Renal cortical epithelial cell (primary cell): Measurements from ENCODE around the gene IKZF3. TPM values are rescaled to one million over a fixed set of nuclear protein-coding genes. Genes with fewer than 3 reads are reported as not detected.
"Not testable (repeated sequence)": the region's sequence is repeated elsewhere in the genome, so short reads cannot be mapped to it uniquely, and the experiment has no call there.

Experiments used
- DNase-seq: peaks from one replicate; pipeline ENCODE4 v3.0.0-alpha.2; 2011; ENCODE audit warnings: low read depth
- total RNA-seq: library from RNA; depleted of rRNA; stranded (reverse); fragments of >200 nt; gene quantifications from 2 replicates; pipeline ENCODE4 v1.2.3, GENCODE V29; 2014

The IKZF3 gene
- total RNA-seq, 1 donor from 2014 or later, result under 0.01 TPM

GRCh38 chr17:39716879-39717536 lies 147.1 kb downstream of the IKZF3 start:
- no peak for DNase-seq

- no peak for DNase-seq
Observed at GRCh38 chr17:39716073-39716818, 147.9 kb downstream of the IKZF3 start.

DNA sequence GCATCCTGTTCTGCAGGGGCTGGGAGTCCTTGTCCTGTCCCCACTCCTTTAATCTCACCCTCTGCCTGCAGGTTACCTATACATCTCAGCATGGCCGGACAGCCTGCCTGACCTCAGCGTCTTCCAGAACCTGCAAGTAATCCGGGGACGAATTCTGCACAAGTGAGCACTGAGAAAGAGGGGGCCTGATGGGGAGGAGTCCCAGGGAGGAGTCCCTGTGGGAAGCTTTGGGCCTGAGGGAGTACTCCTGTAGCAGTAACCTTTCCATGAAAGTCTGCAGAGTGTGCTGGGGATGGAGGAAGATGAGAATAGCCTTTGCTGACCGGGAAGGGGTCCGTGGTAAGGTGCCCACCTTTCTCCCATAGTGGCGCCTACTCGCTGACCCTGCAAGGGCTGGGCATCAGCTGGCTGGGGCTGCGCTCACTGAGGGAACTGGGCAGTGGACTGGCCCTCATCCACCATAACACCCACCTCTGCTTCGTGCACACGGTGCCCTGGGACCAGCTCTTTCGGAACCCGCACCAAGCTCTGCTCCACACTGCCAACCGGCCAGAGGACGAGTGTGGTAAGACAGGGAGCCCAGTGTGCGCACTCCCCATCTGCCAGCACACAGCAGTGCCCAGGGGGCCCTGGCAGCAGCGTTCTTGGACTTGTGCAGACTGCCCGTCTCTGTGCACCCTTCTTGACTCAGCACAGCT lies 148.6 kb downstream of the IKZF3 start:
- DNase-seq, result no peak

GRCh38 chr17:39714234-39714633 lies 149.9 kb downstream of the IKZF3 start:
- DNase-seq, result no peak

DNA sequence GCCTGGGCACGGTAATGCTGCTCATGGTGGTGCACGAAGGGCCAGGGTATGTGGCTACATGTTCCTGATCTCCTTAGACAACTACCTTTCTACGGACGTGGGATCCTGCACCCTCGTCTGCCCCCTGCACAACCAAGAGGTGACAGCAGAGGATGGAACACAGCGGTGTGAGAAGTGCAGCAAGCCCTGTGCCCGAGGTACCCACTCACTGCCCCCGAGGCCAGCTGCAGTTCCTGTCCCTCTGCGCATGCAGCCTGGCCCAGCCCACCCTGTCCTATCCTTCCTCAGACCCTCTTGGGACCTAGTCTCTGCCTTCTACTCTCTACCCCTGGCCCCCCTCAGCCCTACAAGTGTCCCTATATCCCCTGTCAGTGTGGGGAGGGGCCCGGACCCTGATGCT lies 152.3 kb downstream of the IKZF3 start:
- no peak for DNase-seq

DNA sequence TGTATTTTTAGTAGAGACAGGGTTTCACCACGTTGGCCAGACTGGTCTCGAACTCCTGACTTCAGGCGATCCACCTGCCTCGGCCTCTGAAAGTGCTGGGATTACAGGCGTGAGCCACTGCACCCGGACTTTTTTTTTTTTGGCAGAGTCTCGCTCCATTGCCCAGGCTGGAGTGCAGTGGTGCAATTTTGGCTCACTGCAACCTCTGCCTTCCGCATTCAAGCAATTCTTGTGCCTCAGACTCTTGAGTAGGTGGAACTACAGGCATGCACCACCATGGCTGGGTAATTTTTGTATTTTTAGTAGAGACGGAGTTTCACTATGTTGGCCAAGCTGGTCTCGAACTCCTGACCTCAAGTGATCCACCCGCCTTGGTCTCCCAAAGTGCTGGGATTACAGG lies 153.0 kb downstream of the IKZF3 start:
- not testable (repeated sequence) for DNase-seq

DNA sequence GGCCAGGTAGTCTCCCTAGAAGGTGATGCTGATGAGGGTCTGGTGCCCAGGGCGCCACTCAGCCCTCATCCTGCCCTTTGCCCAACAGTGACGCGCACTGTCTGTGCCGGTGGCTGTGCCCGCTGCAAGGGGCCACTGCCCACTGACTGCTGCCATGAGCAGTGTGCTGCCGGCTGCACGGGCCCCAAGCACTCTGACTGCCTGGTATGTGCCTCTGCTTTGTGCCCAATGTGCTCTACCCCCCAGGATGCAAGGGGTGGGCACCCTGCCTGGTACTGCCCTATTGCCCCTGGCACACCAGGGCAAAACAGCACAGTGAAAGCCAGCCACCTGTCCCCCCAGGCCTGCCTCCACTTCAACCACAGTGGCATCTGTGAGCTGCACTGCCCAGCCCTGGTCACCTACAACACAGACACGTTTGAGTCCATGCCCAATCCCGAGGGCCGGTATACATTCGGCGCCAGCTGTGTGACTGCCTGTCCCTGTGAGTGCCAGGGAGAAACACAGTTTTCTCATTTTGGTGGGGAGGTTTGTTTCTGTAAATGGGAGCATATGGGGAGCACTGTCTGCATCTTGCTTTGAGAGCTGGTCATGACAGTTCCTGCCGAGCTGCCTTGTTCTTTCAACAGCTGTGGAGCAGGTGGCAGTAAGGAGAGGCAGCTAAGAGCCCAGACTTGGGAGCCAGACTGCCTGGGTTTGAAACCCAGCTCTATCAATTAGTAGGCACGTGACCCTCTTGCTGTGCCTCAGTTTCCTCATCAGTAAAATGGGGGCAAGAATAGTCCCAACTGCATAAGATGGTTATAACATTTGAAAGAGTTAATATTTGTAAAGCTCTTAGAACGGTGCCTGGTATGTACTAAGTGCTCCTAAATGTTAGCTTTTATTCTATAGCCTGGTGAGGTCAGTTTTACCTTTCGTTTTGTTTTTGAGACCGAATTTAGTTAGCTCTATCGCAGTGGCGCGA lies 153.8 kb downstream of the IKZF3 start:
- no peak for DNase-seq

GRCh38 chr17:39709319-39709997 lies 154.7 kb downstream of the IKZF3 start:
- no peak for DNase-seq

Other genes with a start within 250 kb of the IKZF3 start
- 0.15 TPM in 1 of 2 replicates, not detected in the other for gene PPP1R1B, start 237.4 kb downstream of the IKZF3 start, total RNA-seq
- 22.4 and 31.9 TPM in 2 replicates for gene STARD3, start 227.2 kb downstream of the IKZF3 start, total RNA-seq
- 0.25 TPM in 1 of 2 replicates, not detected in the other for gene TCAP, start 199.0 kb downstream of the IKZF3 start, total RNA-seq
- gene PNMT, start 195.9 kb downstream of the IKZF3 start, total RNA-seq, result 0.25 TPM in 1 of 2 replicates, not detected in the other
- gene PGAP3, start 176.3 kb downstream of the IKZF3 start, total RNA-seq, result 6.6 and 21.8 TPM in 2 replicates
- gene ERBB2, start 164.2 kb downstream of the IKZF3 start, total RNA-seq, result 28.5 and 121 TPM in 2 replicates
- 12.7 and 17.7 TPM in 2 replicates for gene MIEN1, start 133.8 kb downstream of the IKZF3 start, total RNA-seq
- 10.8 and 25.7 TPM in 2 replicates for gene GRB7, start 126.4 kb downstream of the IKZF3 start, total RNA-seq
- not detected in 2 replicates for gene ZPBP2, start 3.9 kb upstream of the IKZF3 start, total RNA-seq
- gene GSDMB, start 54.3 kb upstream of the IKZF3 start, total RNA-seq, result 0.35 and 2.2 TPM in 2 replicates
- 55.2 and 89.6 TPM in 2 replicates for gene ORMDL3, start 63.3 kb upstream of the IKZF3 start, total RNA-seq
- gene LRRC3C, start 63.4 kb upstream of the IKZF3 start, total RNA-seq, result not detected in 2 replicates
- gene GSDMA, start 98.7 kb upstream of the IKZF3 start, total RNA-seq, result not detected in 2 replicates
- 89.6 and 121 TPM in 2 replicates for gene PSMD3, start 116.5 kb upstream of the IKZF3 start, total RNA-seq
- gene CSF3, start 151.1 kb upstream of the IKZF3 start, total RNA-seq, result not detected in 2 replicates
- gene MED24, start 190.1 kb upstream of the IKZF3 start, total RNA-seq, result 35.3 and 54.3 TPM in 2 replicates
- 3.5 and 22.0 TPM in 2 replicates for gene THRA, start 198.7 kb upstream of the IKZF3 start, total RNA-seq
- 0.75 TPM in 1 of 2 replicates, not detected in the other for gene NR1D1, start 236.3 kb upstream of the IKZF3 start, total RNA-seq